Retinal pigment epithelial cell (primary cell): ENCODE measurements around the gene EXPH5.

Experiments used
- DNase-seq: peaks from one replicate; pipeline ENCODE4 v3.0.0-alpha.2; 2010; ENCODE audit warnings: low read depth
- H3K4me3 ChIP-seq: 2 replicates; pipeline ENCODE4 v1.5.1; 2011; ENCODE audit warnings: mild to moderate bottlenecking, low read length, control low read depth, moderate library complexity
- TF ChIP-seq, protein P1 (sequence below): conservative IDR thresholded peaks from 2 replicates; pipeline ENCODE4 v1.5.1; 2011; ENCODE audit warnings: low read depth, low read length, control low read depth, inconsistent platforms

Gene EXPH5

GRCh38 chr11:108500169-108500568, 93.4 kb downstream of the EXPH5 start:
- no peak overlapping the region for H3K4me3 ChIP-seq
- no peak for DNase-seq
- TF ChIP-seq, protein P1, sequence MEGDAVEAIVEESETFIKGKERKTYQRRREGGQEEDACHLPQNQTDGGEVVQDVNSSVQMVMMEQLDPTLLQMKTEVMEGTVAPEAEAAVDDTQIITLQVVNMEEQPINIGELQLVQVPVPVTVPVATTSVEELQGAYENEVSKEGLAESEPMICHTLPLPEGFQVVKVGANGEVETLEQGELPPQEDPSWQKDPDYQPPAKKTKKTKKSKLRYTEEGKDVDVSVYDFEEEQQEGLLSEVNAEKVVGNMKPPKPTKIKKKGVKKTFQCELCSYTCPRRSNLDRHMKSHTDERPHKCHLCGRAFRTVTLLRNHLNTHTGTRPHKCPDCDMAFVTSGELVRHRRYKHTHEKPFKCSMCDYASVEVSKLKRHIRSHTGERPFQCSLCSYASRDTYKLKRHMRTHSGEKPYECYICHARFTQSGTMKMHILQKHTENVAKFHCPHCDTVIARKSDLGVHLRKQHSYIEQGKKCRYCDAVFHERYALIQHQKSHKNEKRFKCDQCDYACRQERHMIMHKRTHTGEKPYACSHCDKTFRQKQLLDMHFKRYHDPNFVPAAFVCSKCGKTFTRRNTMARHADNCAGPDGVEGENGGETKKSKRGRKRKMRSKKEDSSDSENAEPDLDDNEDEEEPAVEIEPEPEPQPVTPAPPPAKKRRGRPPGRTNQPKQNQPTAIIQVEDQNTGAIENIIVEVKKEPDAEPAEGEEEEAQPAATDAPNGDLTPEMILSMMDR, result no peak

- peak overlapping the region; percentile 52 for H3K4me3 ChIP-seq
- TF ChIP-seq, protein P1, result no peak
- no peak for DNase-seq
Measured at GRCh38 chr11:108498816-108499408, 94.7 kb downstream of the EXPH5 start.

- no peak for DNase-seq
- TF ChIP-seq, protein P1, result no peak
- peak within 1 kb of the TSS; percentile 61 for H3K4me3 ChIP-seq
Measured at GRCh38 chr11:108498046-108498815, 95.3 kb downstream of the EXPH5 start, which contains the start of gene POGLUT3. Gene POGLUT3 (minus strand): TSS chr11:108498384. CDS start chr11:108498366, 18 bp downstream.

DNA sequence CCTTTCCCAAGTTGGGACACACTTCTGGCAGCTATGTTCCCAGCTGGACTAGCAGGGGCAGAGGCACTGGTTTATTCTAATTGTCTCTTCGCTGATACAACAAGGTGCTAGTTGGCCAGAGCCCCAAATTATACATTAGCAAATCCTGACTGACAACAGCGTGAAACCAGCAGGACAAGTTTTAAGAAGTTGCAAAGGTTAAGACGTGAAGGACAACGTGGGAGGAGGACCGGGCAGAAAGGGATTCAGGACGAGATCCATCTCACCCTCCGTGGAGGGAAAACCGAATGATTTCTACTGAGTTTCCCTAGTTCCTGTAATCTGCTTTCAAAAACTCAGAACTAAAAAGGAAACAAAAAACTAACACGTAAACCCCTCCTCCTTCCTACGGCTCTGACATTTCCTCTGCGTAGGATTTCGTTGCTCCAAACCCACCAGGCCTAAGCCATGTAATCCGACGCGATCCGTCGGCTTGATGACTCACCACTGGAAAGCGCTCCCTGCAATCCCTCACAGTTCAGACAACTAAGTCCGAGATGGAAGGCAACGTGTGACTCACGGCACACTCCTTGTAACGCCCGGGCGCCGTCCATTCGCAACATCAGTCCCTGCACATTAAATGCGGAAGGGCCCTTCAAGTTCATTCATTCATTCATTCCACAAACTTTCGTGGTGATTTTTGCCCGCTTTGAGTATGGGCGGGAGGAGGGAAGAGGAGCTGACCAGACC, 96.1 kb downstream of the EXPH5 start:
- peak; percentile 99 for DNase-seq
- TF ChIP-seq, protein P1, result no peak
- peak overlapping the region; percentile 61 for H3K4me3 ChIP-seq

- TF ChIP-seq, protein P1, result no peak
- DNase-seq, result no peak
- peak overlapping the region; percentile 61 for H3K4me3 ChIP-seq
Measured at GRCh38 chr11:108496643-108497256, 96.8 kb downstream of the EXPH5 start.

- TF ChIP-seq, protein P1, result no peak
- no peak overlapping the region for H3K4me3 ChIP-seq
- no peak for DNase-seq
Measured at GRCh38 chr11:108495326-108495725, 98.2 kb downstream of the EXPH5 start.
